Measurements from ENCODE around the gene EXTL2. TPM values are rescaled to one million over a fixed set of nuclear protein-coding genes. Genes with fewer than 3 reads are reported as not detected.

The EXTL2 gene
- total RNA-seq, 1 experiment from 2014 or later, result 7.2 TPM

DNA sequence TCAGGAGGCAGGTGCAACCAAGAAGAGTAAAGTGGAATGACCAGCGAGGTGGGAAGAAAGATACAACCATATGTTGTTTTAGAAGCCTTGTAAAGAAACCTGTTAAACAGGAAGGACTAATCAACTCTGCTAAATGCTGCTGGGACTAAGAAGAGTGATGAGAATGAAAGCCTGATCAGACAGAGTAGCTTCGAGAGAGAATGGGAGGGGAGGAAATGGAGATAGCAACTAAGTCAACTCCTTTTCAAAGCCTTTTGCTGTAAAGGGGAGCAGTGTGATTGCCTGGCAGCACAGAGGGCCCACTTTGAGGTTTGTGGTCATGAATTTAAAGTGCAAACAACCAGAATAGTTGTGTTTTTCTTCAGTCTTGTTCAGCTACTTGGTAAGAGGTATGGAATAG lies 32.6 kb upstream of the EXTL2 start:
- H3K4me1 Mint-ChIP-seq (ENCODE audit: low read depth, unreplicated experiment), result no peaks in the 10 kb centered on the region
- peaks cover 10% of the 10 kb centered on the region for H3K36me3 Mint-ChIP-seq (ENCODE audit: insufficient read depth, unreplicated experiment)
- no peak overlapping the region for H3K27ac Mint-ChIP-seq (ENCODE audit: unreplicated experiment)
- TF ChIP-seq, protein P1, sequence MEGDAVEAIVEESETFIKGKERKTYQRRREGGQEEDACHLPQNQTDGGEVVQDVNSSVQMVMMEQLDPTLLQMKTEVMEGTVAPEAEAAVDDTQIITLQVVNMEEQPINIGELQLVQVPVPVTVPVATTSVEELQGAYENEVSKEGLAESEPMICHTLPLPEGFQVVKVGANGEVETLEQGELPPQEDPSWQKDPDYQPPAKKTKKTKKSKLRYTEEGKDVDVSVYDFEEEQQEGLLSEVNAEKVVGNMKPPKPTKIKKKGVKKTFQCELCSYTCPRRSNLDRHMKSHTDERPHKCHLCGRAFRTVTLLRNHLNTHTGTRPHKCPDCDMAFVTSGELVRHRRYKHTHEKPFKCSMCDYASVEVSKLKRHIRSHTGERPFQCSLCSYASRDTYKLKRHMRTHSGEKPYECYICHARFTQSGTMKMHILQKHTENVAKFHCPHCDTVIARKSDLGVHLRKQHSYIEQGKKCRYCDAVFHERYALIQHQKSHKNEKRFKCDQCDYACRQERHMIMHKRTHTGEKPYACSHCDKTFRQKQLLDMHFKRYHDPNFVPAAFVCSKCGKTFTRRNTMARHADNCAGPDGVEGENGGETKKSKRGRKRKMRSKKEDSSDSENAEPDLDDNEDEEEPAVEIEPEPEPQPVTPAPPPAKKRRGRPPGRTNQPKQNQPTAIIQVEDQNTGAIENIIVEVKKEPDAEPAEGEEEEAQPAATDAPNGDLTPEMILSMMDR (IDR thresholded peaks at IDR 0.05; ENCODE audit: insufficient read depth in 1 of 2, low read depth in 1 of 2, low read length in 1 of 2, severe bottlenecking in 1 of 2, unreplicated experiment in 1 of 2), result no peak
- ChIA-PET POLR2A (no interaction called here), CTCF (no interaction called here)
- no peaks in the 10 kb centered on the region for H3K27me3 Mint-ChIP-seq (ENCODE audit: insufficient read depth, unreplicated experiment)
- no peaks in the 10 kb centered on the region for H3K9me3 ChIP-seq
- no peaks in the 10 kb centered on the region for H3K27me3 ChIP-seq (replicated peaks; ENCODE audit: control insufficient read depth, insufficient read depth, low read length)
- no peak overlapping the region for H3K4me3 ChIP-seq (ENCODE audit: low read depth, low read length)
- no peak overlapping the region for H3K4me3 Mint-ChIP-seq (ENCODE audit: unreplicated experiment)
- no peaks in the 10 kb centered on the region for H3K4me1 ChIP-seq
- intact Hi-C loops (cut with micrococcal nuclease; ENCODE audit: unreplicated experiment), result no loop called here
- H3K9me3 Mint-ChIP-seq (ENCODE audit: unreplicated experiment), result no peaks in the 10 kb centered on the region
- H3K36me3 ChIP-seq (ENCODE audit: control insufficient read depth, insufficient read depth, low read length), result no peaks in the 10 kb centered on the region
- no peak for DNase-seq
- BruUV-seq (replicated peaks), result no TSS peak

DNA sequence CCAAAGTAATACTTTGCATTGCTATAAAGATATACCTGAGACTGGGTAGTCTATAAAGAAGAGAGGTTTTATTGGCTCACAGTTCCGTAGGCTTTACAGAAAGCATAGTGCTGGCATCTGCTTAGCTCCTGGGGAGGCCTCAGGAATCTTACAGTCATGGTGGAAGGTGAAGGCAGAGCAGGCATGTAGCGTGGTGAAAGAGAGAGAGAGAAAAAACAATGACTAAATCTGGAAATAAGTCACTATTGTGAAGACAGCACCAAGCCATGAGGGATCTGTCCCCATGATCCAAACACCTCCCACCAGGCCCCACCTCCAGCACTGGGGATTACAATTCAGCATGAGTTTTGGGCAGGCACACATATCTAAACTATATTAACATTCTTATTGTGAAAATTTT lies 31.6 kb upstream of the EXTL2 start:
- intact Hi-C loops (cut with micrococcal nuclease; ENCODE audit: unreplicated experiment), result no loop called here
- ChIA-PET POLR2A (no interaction called here), CTCF (no interaction called here)
- H3K4me1 ChIP-seq, result no peaks in the 10 kb centered on the region
- Mint-ChIP-seq H3K4me1 (ENCODE audit: low read depth, unreplicated experiment) (no peaks in the 10 kb centered on the region), H3K9me3 (ENCODE audit: unreplicated experiment) (no peaks in the 10 kb centered on the region), H3K4me3 (ENCODE audit: unreplicated experiment) (no peak overlapping the region), H3K27me3 (ENCODE audit: insufficient read depth, unreplicated experiment) (no peaks in the 10 kb centered on the region), H3K27ac (ENCODE audit: unreplicated experiment) (no peak overlapping the region), H3K36me3 (ENCODE audit: insufficient read depth, unreplicated experiment) (peaks cover 10% of the 10 kb centered on the region)
- DNase-seq, result no peak
- BruUV-seq (replicated peaks), result no TSS peak
- H3K4me3 ChIP-seq (ENCODE audit: low read depth, low read length), result no peak overlapping the region
- no peaks in the 10 kb centered on the region for H3K36me3 ChIP-seq (ENCODE audit: control insufficient read depth, insufficient read depth, low read length)
- TF ChIP-seq, protein P1 (IDR thresholded peaks at IDR 0.05; ENCODE audit: insufficient read depth in 1 of 2, low read depth in 1 of 2, low read length in 1 of 2, severe bottlenecking in 1 of 2, unreplicated experiment in 1 of 2), result no peak
- no peaks in the 10 kb centered on the region for H3K9me3 ChIP-seq
- H3K27me3 ChIP-seq (replicated peaks; ENCODE audit: control insufficient read depth, insufficient read depth, low read length), result no peaks in the 10 kb centered on the region

DNA sequence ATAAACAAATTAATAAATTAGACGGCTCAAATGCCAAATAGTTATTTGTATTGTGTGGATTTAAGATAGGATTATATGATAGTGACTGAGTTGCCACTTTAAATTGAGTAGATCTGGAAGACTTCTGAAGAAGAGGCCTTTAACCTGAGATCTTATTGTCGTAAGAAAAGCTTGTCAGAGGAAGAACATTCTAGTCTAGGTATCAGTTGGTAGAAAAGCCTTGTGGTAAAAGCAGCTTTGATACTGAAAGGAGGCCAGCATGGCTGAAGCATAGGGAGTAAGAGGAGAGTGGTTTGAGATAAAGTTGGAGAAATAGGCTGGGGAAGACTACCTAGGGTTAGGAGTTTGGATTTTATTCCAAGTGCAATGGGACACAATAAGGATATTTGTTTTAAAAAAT lies 30.3 kb upstream of the EXTL2 start:
- POLR2A ChIA-PET, result no interaction called here
- intact Hi-C loops (cut with micrococcal nuclease; ENCODE audit: unreplicated experiment), result no loop called here
- Mint-ChIP-seq H3K36me3 (ENCODE audit: insufficient read depth, unreplicated experiment) (peaks cover 10% of the 10 kb centered on the region), H3K4me3 (ENCODE audit: unreplicated experiment) (no peak overlapping the region), H3K9me3 (ENCODE audit: unreplicated experiment) (no peaks in the 10 kb centered on the region), H3K4me1 (ENCODE audit: low read depth, unreplicated experiment) (no peaks in the 10 kb centered on the region), H3K27ac (ENCODE audit: unreplicated experiment) (no peak overlapping the region), H3K27me3 (ENCODE audit: insufficient read depth, unreplicated experiment) (no peaks in the 10 kb centered on the region)
- no peaks in the 10 kb centered on the region for H3K36me3 ChIP-seq (ENCODE audit: control insufficient read depth, insufficient read depth, low read length)
- no peak for DNase-seq
- no peak overlapping the region for H3K4me3 ChIP-seq (ENCODE audit: low read depth, low read length)
- H3K9me3 ChIP-seq, result no peaks in the 10 kb centered on the region
- no peaks in the 10 kb centered on the region for H3K27me3 ChIP-seq (replicated peaks; ENCODE audit: control insufficient read depth, insufficient read depth, low read length)
- TF ChIP-seq, protein P1 (IDR thresholded peaks at IDR 0.05; ENCODE audit: insufficient read depth in 1 of 2, low read depth in 1 of 2, low read length in 1 of 2, severe bottlenecking in 1 of 2, unreplicated experiment in 1 of 2), result no peak
- no TSS peak for BruUV-seq (replicated peaks)
- CTCF ChIA-PET, result no interaction called here
- no peaks in the 10 kb centered on the region for H3K4me1 ChIP-seq
